Activated T-cell treated with anti-CD3 and anti-CD28 coated beads, Interleukin-2, amount 50 U/mL, for 4 hours (primary cell): ENCODE data around the gene ASPN. TPM values are rescaled to one million over a fixed set of nuclear protein-coding genes. Genes with fewer than 3 reads are reported as not detected.

Experiments
- ATAC-seq, 2 donors: fragments of 200-7000 bp; cut with Tn5 transposase; one replicate each; pipeline ENCODE4 v1.10.0; 2021
- DNase-seq: peaks from one replicate; pipeline ENCODE4 v3.0.0-alpha.2; 2020
- H3K27me3 Mint-ChIP-seq: one replicate; pipeline ENCODE4 v1.8.0; 2021; ENCODE audit warnings: low read depth, mixed read lengths
- H3K36me3 Mint-ChIP-seq: one replicate; pipeline ENCODE4 v1.8.0; 2022; ENCODE audit warnings: mixed read lengths; ENCODE audit not compliant: insufficient read depth
- H3K4me1 Mint-ChIP-seq: one replicate; pipeline ENCODE4 v1.8.0; 2021; ENCODE audit warnings: low read depth, mixed read lengths
- H3K4me3 Mint-ChIP-seq: one replicate; pipeline ENCODE4 v1.8.0; 2021; ENCODE audit warnings: mild to moderate bottlenecking, moderate library complexity, mixed read lengths
- H3K9me3 Mint-ChIP-seq: one replicate; pipeline ENCODE4 v1.8.0; 2021; ENCODE audit warnings: mixed read lengths
- total RNA-seq, 3 donors: library from RNA; stranded (reverse); gene quantifications; one replicate each; pipeline ENCODE4 v1.2.1, GENCODE V29; 2021

ASPN gene
- total RNA-seq, 3 donors from 2014 or later, result not detected

GRCh38 chr9:92467511-92467910 is 14.8 kb downstream of the ASPN start:
- DNase-seq (no peak), ATAC-seq (no peak)
- Mint-ChIP-seq H3K4me3 (no peak overlapping the region), H3K36me3 (no peaks in the 10 kb centered on the region), H3K9me3 (no peaks in the 10 kb centered on the region), H3K4me1 (no peaks in the 10 kb centered on the region), H3K27me3 (no peaks in the 10 kb centered on the region)

GRCh38 chr9:92467041-92467440 is 15.3 kb downstream of the ASPN start:
- ATAC-seq (no peak), DNase-seq (no peak)
- no peak overlapping the region for H3K4me3 Mint-ChIP-seq
- H3K36me3 Mint-ChIP-seq, result no peaks in the 10 kb centered on the region
- no peaks in the 10 kb centered on the region for H3K27me3 Mint-ChIP-seq
- H3K9me3 Mint-ChIP-seq, result no peaks in the 10 kb centered on the region
- H3K4me1 Mint-ChIP-seq, result no peaks in the 10 kb centered on the region

- Mint-ChIP-seq H3K9me3 (no peaks in the 10 kb centered on the region), H3K4me3 (no peak overlapping the region), H3K27me3 (no peaks in the 10 kb centered on the region), H3K4me1 (no peaks in the 10 kb centered on the region), H3K36me3 (no peaks in the 10 kb centered on the region)
- DNase-seq (no peak), ATAC-seq (no peak)
These were observed 18.3 kb downstream of the ASPN start for GRCh38 chr9:92463984-92464383.

- Mint-ChIP-seq H3K36me3 (no peaks in the 10 kb centered on the region), H3K9me3 (no peaks in the 10 kb centered on the region), H3K27me3 (no peaks in the 10 kb centered on the region), H3K4me3 (no peak overlapping the region), H3K4me1 (no peaks in the 10 kb centered on the region)
- DNase-seq, result no peak
- ATAC-seq, result no peak
These were observed 18.9 kb downstream of the ASPN start for GRCh38 chr9:92463387-92463786.

GRCh38 chr9:92457576-92457975 is 24.7 kb downstream of the ASPN start:
- DNase-seq (no peak), ATAC-seq (no peak)
- Mint-ChIP-seq H3K4me1 (no peaks in the 10 kb centered on the region), H3K27me3 (no peaks in the 10 kb centered on the region), H3K36me3 (no peaks in the 10 kb centered on the region), H3K4me3 (no peak overlapping the region), H3K9me3 (no peaks in the 10 kb centered on the region)

GRCh38 chr9:92455217-92455616 is 27.1 kb downstream of the ASPN start:
- Mint-ChIP-seq H3K4me1 (no peaks in the 10 kb centered on the region), H3K4me3 (no peak overlapping the region), H3K27me3 (no peaks in the 10 kb centered on the region), H3K36me3 (no peaks in the 10 kb centered on the region), H3K9me3 (no peaks in the 10 kb centered on the region)
- DNase-seq (no peak), ATAC-seq (no peak)

- ATAC-seq (no peak), DNase-seq (no peak)
- peaks cover 1% of the 10 kb centered on the region for H3K27me3 Mint-ChIP-seq
- H3K4me3 Mint-ChIP-seq, result no peak overlapping the region
- H3K4me1 Mint-ChIP-seq, result no peaks in the 10 kb centered on the region
- no peaks in the 10 kb centered on the region for H3K9me3 Mint-ChIP-seq
- H3K36me3 Mint-ChIP-seq, result no peaks in the 10 kb centered on the region
These were observed 35.8 kb downstream of the ASPN start for GRCh38 chr9:92446536-92446935.

GRCh38 chr9:92444841-92445240 is 37.5 kb downstream of the ASPN start:
- Mint-ChIP-seq H3K27me3 (peaks cover 1% of the 10 kb centered on the region), H3K4me1 (peaks cover 10% of the 10 kb centered on the region), H3K9me3 (no peaks in the 10 kb centered on the region), H3K36me3 (no peaks in the 10 kb centered on the region), H3K4me3 (no peak overlapping the region)
- ATAC-seq (no peak), DNase-seq (no peak)

- peaks cover 11% of the 10 kb centered on the region for H3K4me1 Mint-ChIP-seq
- H3K36me3 Mint-ChIP-seq, result no peaks in the 10 kb centered on the region
- ATAC-seq (peak; percentile 63 to 69), DNase-seq (no peak)
- peaks cover 1% of the 10 kb centered on the region for H3K27me3 Mint-ChIP-seq
- peak overlapping the region; percentile 16 for H3K4me3 Mint-ChIP-seq
- H3K9me3 Mint-ChIP-seq, result no peaks in the 10 kb centered on the region
These were observed 41.6 kb downstream of the ASPN start for GRCh38 chr9:92440751-92441046.

GRCh38 chr9:92439921-92440750 is 42.2 kb downstream of the ASPN start:
- DNase-seq, result no peak
- Mint-ChIP-seq H3K4me1 (peaks cover 11% of the 10 kb centered on the region), H3K4me3 (peak overlapping the region; percentile 16), H3K36me3 (no peaks in the 10 kb centered on the region), H3K27me3 (peaks cover 1% of the 10 kb centered on the region), H3K9me3 (no peaks in the 10 kb centered on the region)
- ATAC-seq, result no peak

- no peak overlapping the region for H3K4me3 Mint-ChIP-seq
- H3K36me3 Mint-ChIP-seq, result no peaks in the 10 kb centered on the region
- ATAC-seq, result no peak
- no peak for DNase-seq
- H3K4me1 Mint-ChIP-seq, result peaks cover 11% of the 10 kb centered on the region
- H3K27me3 Mint-ChIP-seq, result no peaks in the 10 kb centered on the region
- no peaks in the 10 kb centered on the region for H3K9me3 Mint-ChIP-seq
These were observed 43.3 kb downstream of the ASPN start for GRCh38 chr9:92438900-92439526.

GRCh38 chr9:92435263-92435662 is 47.0 kb downstream of the ASPN start:
- peaks cover 3% of the 10 kb centered on the region for H3K4me1 Mint-ChIP-seq
- no peaks in the 10 kb centered on the region for H3K9me3 Mint-ChIP-seq
- DNase-seq (no peak), ATAC-seq (no peak)
- no peak overlapping the region for H3K4me3 Mint-ChIP-seq
- H3K36me3 Mint-ChIP-seq, result no peaks in the 10 kb centered on the region
- no peaks in the 10 kb centered on the region for H3K27me3 Mint-ChIP-seq

- Mint-ChIP-seq H3K36me3 (no peaks in the 10 kb centered on the region), H3K9me3 (no peaks in the 10 kb centered on the region)
These were observed 49.2 kb downstream of the ASPN start for GRCh38 chr9:92432972-92433548.

GRCh38 chr9:92432350-92432749 is 50.0 kb downstream of the ASPN start:
- no peaks in the 10 kb centered on the region for H3K36me3 Mint-ChIP-seq
- no peak overlapping the region for H3K4me3 Mint-ChIP-seq
- no peaks in the 10 kb centered on the region for H3K9me3 Mint-ChIP-seq
- no peaks in the 10 kb centered on the region for H3K27me3 Mint-ChIP-seq
- no peaks in the 10 kb centered on the region for H3K4me1 Mint-ChIP-seq
- no peak for ATAC-seq
- DNase-seq, result no peak

More at GRCh38 chr9:92432972-92433548, 49.2 kb downstream of the ASPN start:
- H3K4me3 Mint-ChIP-seq, result no peak overlapping the region
- ATAC-seq (no peak), DNase-seq (no peak)
- no peaks in the 10 kb centered on the region for H3K27me3 Mint-ChIP-seq
- no peaks in the 10 kb centered on the region for H3K4me1 Mint-ChIP-seq

- Mint-ChIP-seq H3K9me3 (no peaks in the 10 kb centered on the region), H3K27me3 (no peaks in the 10 kb centered on the region), H3K4me1 (no peaks in the 10 kb centered on the region), H3K36me3 (no peaks in the 10 kb centered on the region), H3K4me3 (no peak overlapping the region)
- DNase-seq, result no peak
- no peak for ATAC-seq
These were observed 52.5 kb downstream of the ASPN start for GRCh38 chr9:92429836-92430235.
